Stimulated activated CD4-positive, alpha-beta T cell treated with anti-CD3 and anti-CD28 coated beads, Interleukin-12 subunit alpha, Interleukin-12 subunit beta, amount 100 ng/mL, for 48 hours (primary cell): ENCODE data around the gene CHRNA4.
"Not testable (repeated sequence)": the region's sequence is repeated elsewhere in the genome, so short reads cannot be mapped to it uniquely, and the experiment has no call there.

Experiments used
- DNase-seq, 3 donors: peaks; one replicate each; pipeline ENCODE4 v3.0.0-alpha.2; 2020; ENCODE audit warnings: low read depth in 2 of 3, low spot score in 1 of 3

The CHRNA4 gene

DNA sequence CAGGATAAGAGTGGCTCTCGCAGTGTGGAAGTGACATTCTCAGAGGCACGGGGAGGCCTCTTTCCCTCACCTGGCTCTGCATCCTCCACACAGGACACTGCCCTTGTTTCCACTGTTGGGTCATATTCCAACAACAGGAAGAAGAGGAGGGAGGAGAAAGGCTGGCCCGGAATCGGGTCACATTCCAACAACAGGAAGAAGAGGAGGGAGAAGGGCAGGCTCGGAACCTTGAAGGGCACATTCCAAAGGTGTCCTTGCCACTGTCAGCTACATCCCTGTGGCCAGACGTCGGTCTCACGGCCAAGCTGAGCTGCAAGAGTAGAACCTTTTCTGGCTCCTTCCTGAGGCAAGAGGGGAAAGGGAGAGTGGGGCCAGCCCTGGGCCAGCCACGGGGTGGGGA is 25.4 kb downstream of the CHRNA4 start:
- no peak for DNase-seq

DNA sequence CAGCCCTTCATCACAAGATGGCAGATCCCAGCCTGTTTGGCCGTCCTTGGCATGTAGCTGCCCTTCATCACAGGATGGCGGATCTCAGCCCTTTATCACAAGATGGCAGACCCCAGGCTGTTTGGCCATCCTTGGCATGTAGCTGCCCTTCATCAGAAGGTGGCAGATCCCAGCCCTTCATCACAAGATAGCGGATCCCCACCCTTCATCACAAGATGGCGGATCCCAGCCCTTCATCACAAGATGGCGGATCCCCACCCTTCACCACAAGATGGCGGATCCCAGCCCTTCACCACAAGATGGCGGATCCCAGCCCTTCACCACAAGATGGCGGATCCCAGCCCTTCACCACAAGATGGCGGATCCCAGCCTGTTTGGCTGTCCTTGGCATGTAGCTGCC is 26.1 kb downstream of the CHRNA4 start:
- DNase-seq, result not testable (repeated sequence)

DNA sequence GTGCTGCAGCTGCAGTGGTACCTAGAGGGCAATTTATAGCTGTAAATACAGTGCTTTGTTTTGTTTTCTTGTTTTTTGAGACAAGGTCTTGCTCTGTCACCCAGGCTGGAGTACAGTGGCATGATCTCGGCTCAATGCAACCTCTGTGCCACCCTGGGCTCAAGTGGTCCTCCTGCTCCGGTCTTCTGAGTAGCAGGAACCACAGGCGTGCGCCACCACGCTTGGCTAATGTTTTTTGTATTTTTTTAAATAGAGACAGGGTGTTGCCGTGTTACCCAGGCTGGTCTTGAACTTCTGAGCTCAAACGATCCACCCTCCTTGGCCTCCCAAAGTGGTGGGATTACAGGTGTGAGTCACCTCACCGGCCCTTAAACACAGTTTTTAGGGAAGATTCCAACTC is 26.8 kb downstream of the CHRNA4 start:
- no peak for DNase-seq

DNA sequence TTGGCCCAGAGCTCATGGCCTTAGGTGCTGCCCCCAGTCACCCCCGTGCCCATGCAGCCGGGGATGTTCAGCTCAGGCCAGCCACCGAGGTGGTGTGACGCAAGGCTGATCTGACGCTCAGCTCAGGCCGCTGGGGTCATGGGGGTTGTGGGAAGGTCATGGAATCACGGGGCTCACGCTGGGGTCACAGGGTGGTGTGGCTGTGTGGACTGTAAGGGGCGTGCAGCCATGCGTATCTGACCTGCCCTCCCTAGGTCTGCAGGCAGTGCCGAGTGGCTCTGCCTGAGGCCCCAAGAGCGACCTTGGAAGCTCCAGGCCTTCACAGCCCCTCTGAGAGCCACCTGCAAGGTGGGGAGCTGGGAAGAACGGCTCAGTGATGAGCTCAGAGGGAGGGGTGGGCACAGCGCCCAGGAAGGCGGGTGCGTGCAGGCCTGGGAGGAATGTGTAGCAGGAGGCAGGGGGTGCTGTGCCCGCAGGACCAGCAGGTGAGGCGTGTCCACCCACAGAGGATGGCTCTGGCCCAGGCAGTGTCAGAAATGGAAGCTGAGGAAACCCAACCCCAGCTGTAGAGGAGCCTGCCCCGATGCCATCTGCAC is 27.8 kb downstream of the CHRNA4 start:
- DNase-seq, result no peak

DNA sequence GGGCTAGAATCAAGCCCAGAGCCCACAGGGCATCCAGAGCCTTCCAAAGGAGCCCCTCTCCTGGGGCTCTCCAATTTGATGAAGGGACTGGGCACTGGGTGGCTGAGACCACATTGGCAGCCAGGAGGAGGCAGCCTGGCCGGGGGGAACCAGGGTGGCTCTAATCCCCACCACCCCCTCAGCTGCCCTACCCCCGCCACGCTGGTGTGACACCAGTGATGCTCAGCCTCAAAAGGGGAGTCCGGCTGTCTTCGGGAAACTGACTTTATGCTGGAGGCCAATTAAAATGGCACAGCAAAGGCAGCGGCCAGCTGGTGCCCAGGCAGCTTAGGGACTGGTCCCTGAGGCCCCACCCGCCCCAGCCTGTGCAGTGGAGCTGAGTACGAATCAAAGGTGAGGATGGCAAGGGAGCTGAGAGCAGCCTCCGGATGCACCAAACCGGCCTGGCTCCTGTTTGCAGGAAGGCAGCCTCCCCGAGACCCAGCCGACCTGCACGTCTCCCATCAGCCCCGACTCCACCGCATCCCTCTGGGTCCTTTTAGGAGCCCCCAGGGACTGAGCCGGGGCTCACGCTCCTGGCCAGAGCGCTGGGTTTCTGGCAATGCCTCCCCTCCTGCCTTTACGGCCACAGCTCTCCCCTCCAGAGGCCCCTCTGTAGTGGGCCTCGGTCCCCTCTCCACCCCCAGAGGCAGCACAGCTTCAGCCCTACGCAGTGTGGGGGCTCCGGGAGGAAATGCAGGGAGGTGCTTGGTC is 28.5 kb downstream of the CHRNA4 start:
- DNase-seq, result no peak

DNA sequence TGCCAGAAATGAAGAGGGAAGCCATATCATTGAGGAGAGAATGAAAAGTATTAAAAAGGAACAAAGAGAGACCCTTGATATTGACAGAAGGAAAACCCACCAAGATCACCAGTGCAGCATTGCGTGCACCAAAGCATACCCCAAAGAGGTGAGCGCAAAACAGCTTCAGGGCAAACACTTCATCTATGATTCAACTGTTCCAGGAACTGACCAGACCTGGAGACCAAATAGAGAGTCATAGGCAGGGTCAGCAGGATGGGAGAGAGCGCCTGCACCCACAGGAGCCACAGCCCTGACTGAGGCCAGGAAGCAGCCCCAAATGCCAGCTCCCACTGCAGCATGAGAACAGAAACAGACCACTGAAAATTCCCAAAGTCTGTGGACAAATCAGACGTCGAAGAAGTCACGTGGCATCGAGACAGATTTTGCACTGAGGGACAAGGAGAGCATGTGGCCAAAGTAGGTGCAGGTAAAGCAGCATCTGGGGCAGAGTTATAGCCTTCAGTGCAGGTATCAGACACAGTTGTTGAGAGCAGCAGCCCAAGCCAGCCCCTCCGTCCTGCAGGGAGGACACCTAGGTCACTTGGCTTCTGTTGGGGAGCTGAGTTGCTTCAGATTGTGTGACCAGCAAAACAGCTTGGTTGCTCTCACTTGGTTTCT is 29.3 kb downstream of the CHRNA4 start:
- no peak for DNase-seq

DNA sequence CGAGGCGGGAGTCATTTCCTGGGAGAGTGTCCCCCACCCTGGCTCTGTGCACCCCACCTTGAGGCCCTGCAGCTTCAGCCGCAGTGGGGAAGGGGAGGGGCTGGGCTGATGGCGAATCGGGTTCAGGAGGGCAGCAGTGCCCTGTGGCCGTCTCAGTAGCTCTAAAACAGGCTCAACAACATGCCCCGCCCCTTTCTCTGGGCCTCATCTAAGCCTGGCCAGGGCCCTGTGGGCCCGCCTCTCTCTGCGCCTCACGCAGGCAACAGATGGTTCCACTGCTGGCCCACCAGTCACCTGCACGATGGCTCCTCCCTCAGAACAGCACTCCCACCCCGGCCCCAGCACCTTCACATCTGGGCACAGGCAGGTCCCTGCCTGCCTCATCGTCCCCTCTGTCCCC is 30.2 kb downstream of the CHRNA4 start:
- no peak for DNase-seq

DNA sequence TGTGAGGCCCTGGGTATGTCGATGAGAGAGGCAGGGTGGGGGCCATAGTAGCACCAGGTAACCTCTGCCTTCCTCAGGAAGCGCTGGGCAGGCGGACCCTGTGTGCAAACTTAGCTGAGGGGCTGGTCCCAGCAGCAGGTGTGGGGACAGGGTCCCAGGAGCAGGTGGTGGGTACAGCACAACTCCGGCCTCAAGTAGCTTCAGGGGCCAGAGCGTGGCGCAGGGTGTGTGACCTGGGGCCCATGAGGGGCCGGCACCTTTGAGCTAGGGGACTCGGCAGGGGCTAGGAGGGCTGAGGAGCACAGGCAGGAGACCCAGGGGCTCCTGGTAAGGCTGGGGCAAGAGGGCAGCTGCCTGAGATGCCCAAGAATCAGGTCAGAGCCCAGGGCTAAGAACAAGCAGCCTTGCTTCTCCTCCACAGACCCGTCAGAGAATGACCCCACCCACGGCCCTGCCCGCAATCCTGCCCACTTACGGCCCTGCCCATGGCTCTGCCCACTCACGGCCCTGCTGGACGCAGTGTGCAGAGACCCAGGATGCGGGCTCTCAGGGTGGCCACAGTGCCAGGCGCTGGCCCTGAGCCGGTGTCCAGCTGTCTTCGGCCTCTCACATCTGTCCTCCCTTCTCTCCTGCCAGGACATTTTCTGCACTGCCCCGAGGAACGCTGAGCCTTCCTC is 30.9 kb downstream of the CHRNA4 start:
- DNase-seq, result no peak

DNA sequence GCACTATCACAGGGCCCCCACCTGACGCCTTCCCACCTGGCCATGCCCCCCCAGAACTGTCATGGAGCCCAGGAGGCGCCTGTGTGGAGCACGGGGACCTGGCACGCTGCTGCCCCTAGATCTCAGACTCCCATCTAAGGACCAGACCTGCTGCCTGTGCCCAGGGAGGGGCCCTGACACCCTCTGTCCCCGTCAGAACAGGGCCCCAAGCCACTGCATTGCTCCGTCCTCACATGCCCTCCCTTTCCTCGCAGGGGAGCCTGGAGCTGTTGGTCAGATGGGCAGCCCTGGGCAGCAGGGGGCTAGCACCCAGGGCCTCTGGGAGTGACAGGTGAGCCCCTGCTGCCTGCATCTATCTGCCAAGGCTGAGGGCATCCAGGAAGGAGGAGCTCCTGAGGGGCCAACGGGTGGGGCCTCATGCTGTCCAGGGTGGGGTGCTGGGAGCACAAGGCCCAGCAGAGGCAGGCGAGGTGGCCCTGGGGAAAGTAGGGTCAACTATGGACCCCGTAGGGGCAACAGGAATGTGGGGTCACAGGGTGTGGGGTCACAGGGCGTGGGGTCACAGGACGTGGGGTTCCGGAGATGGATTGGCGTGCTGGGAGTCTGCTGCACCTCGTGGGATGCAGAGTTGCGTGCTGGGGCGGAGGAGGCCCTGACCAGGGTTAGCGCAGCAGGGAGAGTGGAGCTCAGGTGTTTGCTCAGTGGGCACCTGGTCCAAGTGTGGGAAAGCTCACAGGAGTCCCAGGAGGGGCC is 31.6 kb downstream of the CHRNA4 start:
- no peak for DNase-seq

DNA sequence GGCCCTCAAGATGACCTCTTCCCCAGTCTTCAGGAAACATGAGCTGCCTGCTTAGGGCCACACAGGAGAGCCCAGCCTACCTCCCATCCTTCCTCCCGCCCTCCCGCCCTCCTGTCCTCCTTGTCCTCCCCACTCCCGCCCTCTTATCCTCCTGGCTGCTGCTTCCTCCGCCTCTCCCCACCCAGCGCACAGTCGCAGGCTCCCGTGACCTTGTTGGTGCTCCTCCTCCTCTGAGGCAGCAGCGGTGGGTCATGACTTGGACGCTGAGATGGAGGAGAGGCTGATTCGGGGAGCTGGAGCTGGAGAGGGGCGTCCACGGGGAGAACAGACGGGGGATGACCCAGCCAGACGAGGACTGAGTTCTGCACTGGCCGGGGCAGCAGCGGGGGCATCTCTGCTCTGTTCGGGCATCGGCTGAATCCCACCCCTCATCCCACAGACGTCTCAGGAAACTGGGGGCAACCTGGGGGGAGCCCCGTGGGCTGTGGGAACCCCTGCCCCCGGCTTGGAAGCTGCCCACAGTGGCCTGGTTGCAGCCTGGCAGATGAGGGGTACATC is 32.4 kb downstream of the CHRNA4 start:
- DNase-seq, result no peak

DNA sequence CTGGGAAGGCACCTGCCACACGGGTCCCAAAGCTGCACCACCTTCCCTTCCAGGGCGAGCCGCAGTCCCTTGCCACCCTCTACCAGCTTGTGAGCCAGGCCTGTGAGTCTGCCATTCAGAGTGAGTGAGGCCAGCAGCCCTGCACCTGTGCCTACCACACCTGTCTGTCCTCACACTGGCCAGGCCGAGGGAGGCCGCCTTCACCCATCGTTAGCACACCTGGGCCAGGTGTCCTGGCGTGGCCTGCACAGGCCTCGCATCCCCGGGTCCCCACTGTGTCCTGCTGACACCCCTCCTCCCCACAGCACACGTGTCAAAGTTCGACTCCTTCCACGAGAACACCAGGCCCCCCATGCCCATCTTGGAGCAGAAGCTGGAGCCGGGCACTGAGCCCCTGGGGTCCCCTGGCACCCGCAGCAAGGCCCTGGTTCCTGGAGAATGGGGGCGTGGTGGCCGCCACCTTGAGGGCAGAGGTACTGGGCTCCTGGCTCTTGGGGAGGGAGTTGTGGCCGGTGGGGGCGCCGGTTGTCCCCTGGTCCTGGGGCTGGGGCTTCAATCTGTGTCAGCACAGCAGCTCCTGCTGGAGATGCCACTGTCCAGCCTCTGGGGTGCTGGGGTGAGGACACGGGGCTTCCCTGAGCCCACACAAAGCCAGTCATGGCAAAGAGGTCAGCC is 33.0 kb downstream of the CHRNA4 start:
- DNase-seq, result no peak

DNA sequence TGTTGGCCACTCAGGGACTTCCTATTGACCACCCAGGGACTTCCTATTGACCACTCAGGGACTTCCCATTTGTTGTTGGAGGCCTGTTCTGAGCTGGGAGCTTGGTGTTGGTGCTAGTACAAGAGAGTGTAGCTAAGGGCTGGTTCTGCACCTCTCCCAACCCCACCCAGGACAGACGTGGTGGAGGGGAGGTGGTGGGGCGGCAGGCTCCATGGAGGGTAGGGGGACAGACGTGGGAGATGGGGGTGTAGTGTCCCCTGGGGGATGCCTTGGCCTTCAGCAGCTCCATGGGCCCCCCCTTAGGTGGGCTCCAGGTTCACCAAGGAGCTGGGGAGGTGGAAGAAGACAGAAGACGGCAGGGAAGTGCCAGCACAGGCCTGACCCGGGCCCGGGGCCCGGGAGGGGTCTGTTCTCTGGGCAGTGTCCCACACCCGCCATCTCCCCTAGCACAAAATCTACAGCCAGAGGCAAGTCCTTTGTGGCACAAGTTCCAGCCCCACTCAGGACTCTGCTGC is 33.9 kb downstream of the CHRNA4 start:
- DNase-seq, result no peak

DNA sequence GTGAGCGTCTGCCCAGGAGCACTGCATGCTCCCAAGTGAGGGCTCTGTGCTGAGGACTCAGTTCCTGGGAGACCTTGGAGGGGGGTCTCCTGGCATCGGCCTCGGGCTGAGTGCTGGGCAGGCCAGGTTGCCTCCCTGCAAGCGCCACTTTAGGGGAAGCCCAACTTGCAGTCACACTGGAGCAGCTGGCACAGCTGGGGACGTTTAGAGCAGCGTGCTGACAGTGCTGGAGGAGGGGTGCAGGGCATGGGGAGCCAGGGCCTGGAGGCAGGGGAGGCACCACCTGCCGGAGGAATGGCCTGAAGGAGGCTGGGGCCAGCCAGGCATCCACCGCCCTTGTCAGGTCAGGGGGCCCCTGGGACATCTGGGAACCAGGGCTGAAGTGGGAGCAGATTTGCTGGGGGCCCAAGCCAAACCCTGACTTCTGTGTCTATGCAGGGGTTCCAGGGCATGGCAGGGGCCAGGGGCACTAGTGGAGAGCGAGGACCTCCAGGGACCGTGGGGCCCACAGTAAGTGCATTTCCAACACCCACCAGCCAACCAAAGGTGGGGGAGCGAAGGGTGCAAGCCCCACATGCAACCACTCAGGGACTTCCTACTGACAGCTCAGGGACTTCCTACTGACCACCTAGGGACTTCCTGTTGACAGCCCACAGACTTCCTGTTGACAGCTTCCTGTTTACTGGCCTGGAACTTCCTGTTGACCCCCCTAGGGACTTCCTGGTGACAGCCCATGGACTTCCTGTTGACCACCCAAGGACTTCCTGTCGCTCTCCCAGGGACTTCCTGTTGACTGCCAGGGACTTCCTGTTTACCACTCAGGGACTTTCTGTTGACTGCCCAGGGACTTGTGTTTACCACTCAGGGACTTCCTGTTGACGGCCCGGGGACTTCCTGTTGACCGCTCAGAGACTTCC is 34.6 kb downstream of the CHRNA4 start:
- no peak for DNase-seq

DNA sequence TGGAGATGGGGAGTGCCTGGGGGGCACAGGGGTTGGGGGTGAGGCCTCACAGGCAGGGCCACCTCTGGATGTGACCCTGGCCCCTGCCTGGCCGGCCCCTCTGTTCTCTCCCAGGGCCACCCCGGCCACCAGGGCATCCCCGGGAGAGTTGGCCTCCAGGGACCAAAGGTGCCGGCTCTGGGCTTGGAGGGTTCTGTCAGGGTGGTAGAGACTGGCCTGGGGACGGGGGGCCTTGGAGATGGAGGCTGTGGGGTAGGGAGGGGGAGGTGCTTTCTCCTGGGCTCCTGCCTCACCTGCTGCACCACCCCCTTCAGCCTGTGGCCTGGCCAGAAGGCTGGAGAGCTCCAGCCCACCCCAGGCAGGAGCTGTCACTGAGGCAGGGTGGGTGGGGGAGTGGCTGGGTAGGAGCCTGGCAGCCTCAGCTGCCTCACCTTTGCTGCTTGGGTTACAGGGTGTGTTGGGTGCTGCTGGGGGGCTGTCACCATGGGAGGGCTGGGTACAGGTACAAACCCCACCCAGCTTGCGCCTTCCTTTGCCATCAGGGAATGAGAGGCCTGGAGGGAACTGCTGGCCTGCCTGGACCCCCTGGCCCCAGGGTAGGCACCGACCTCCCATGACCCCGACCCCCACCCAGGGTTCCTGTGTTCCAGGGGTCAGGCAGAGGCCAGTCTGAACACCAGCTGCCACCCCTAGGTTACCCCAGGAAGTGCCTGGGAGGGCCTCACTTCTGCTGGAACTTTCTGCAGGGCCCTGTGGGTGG is 35.4 kb downstream of the CHRNA4 start:
- no peak for DNase-seq

DNA sequence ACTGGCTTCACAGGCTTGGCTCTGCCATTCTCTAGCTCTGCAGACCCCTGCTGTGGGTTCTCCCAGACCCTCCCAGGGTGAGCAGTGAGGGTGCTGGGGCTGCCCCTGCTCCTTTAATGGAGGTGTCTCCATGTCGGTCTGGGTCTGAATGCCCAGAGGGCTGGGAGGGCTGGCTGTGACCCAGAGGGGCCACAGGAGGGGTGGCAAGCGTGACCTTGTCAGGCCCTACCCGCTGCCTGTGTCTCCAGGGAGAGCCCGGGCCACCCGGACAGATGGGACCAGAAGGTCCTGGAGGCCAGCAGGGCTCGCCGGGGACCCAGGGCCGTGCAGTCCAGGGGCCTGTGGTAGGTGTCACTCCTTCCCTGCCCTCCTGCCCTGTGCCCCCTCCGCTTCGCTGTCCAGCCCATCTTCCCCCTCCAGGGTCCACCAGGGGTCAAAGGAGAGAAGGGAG is 36.1 kb downstream of the CHRNA4 start:
- no peak for DNase-seq

DNA sequence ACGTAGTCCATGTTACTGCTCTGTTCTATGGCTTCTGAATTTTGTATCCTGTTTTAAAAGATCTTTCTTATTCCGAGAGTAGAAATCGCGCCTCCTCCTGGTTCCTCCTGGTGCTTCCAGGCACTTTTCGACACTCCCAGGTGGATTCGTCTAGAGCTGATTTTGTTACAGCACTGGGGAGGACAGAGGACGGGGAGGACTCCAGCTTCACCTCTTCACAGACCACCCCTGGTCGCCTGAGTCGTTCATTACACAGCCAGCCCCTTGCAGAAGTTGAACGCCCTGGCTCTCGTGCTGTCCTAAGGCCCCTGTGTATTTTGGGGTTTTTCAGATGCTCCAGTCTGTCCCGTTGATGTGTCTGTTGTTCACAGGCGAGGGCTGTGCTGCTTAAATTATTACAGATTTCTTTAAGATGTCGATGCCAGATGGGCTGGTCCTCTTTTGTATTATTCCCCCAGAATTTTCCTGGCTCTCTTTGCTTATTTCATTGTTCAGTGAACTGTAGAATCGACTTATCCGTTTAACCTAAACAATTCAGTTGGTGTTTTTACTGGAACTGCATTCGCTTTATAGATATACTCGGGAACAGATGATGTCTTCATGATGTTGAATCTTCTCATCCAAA is 37.7 kb downstream of the CHRNA4 start:
- no peak for DNase-seq

DNA sequence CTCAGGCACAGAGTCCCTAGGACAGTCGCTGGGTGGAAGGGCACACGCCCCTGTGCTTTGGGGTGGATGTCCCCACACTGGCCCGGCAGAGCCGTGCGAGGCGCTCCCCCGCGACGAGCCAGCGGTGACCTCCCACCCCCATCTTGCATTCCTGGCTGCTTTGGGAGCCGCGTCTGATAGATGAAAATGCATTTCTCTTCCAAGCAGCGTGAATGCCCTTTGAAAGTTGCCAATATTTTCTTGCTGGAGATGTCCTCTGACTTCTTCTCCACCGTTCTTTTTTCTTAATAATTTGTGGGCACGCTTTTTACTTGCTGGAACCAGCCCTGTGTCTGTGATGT is 38.2 kb downstream of the CHRNA4 start:
- DNase-seq, result no peak
